Activated naive CD8-positive, alpha-beta T cell treated with anti-CD3 and anti-CD28 coated beads, Interleukin-2, amount 50 U/mL, for 16 hours (primary cell): ENCODE measurements around the gene CCND1.
"Not testable (repeated sequence)": the region's sequence is repeated elsewhere in the genome, so short reads cannot be mapped to it uniquely, and the experiment has no call there.

Source experiments
- DNase-seq: peaks from one replicate; pipeline ENCODE4 v3.0.0-alpha.2; 2020; ENCODE audit warnings: low read depth, low spot score

The CCND1 gene

GRCh38 chr11:69617682-69618081 is 23.3 kb upstream of the CCND1 start:
- DNase-seq, result no peak

GRCh38 chr11:69618237-69618636 is 22.7 kb upstream of the CCND1 start:
- DNase-seq, result no peak

GRCh38 chr11:69620683-69621290 is 20.2 kb upstream of the CCND1 start:
- no peak for DNase-seq

- DNase-seq, result not testable (repeated sequence)
Observed at GRCh38 chr11:69622097-69622681, 18.8 kb upstream of the CCND1 start.

GRCh38 chr11:69624293-69624692 is 16.7 kb upstream of the CCND1 start:
- no peak for DNase-seq

DNA sequence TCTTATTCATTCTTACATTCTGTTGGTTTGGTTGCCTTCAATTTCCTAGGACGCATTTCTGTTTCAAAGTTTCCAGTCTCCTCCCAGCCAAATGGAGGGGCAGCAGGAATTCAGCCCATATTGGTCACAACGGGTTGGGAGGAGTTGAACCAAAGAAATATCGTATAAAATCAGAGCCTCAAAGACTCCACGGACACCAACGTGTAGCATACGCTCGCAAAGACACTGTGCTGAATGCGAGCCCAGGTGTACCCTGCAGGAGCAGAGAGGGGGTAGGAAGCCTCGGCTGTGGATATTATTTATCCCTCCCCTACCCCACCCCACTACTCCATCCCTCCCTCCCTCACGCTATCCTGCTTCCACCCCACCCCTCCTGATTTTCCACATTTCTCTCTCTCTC is 15.5 kb upstream of the CCND1 start:
- DNase-seq, result no peak

DNA sequence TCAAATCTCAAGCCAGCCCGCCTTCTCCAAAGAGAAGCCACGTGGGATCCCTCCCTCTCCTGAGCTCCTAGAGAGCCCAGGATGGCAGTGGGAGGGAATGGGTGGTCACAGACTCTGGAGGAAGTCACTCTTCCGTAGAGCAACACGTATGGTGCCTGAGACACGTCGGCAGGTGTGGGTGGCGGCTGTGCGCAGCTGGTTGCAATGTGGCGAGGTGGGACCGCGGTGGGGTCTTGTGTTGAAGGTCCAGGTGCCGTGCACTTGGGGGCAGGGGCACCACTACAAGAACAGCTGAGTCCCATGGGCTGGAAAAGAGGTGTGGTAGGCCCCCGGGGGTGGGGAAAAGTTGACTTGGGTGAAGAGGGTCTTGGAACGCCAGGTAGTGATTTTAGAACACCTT is 13.4 kb upstream of the CCND1 start:
- no peak for DNase-seq

DNA sequence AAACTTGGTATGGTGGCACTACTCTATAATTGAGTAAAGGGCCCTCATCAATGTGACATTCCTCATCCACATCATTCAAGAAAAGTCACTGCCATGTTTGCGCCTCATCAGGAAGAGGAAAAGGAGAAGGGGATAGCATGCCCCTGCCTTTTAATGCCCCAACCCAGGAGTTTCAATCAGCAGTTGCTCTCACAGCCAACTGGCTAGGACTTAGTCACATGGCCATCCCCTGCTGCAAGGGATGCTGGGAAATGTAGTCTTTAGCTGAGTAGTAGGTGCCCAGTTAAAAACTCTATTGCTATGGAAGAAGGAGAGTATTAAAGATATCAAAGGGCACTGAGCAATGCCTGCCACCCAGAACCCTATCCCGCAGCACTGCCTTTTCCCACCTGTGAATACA is 10.9 kb upstream of the CCND1 start:
- no peak for DNase-seq

DNA sequence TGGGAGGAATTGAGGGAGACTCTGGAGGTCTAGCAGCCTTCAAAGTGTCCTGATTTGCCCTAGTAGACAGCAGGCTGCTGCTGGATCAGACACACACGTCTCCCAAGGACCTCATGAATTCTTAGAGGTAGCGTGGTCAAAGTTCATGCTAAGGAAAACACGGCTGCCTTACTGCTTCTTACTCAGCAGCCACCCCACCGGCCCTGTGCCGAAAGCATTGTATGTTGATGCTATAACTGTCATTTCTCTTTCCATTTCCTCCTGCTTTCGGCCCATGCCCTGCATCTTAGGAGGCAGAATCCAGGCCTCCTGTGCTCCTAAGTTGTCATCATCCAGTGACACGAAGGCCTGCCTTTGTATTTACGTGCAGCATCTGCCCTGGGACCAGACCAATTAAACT is 10.5 kb upstream of the CCND1 start:
- no peak for DNase-seq

GRCh38 chr11:69632900-69633299 is 8.1 kb upstream of the CCND1 start:
- DNase-seq, result no peak

- no peak for DNase-seq
Observed at GRCh38 chr11:69634069-69634468, 6.9 kb upstream of the CCND1 start.

DNA sequence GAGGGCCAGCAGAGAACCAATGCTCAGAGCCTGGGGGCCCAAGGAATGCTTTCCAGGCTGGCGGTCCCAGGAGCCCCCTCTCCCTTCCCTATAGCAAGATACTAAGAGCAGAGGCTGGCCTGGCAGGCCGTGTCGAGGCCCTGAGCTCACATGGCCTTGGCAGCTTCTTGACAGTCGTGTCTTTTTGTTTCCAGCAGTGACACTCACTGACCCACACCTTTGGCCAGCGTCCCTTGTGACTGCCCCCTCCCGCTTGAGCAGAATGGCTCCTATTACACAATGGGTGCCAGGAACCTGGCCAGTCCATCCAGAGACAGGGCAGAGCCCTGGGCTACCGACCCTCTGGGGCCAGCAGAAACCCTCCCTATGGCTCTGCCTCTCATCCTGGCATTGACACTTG is 6.4 kb upstream of the CCND1 start:
- DNase-seq, result no peak

DNA sequence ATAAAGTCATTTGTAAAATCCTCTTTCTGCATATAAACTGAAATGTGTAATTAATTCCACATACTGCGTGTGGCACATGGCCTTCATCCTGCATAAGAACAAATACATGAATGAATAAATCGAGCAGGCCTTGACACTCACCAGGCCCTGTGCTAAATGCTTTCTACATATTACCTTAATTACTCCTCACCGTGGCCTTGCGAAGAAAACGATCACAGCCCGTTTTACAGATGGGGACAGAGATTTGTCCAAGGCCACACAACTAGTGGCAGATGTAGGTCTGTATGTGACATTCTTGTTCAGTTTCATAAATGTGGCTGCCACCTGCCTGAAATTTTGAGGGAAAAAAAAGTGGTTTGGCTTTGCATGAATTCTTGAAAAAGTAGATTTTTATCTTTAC is 5.8 kb upstream of the CCND1 start:
- no peak for DNase-seq

DNA sequence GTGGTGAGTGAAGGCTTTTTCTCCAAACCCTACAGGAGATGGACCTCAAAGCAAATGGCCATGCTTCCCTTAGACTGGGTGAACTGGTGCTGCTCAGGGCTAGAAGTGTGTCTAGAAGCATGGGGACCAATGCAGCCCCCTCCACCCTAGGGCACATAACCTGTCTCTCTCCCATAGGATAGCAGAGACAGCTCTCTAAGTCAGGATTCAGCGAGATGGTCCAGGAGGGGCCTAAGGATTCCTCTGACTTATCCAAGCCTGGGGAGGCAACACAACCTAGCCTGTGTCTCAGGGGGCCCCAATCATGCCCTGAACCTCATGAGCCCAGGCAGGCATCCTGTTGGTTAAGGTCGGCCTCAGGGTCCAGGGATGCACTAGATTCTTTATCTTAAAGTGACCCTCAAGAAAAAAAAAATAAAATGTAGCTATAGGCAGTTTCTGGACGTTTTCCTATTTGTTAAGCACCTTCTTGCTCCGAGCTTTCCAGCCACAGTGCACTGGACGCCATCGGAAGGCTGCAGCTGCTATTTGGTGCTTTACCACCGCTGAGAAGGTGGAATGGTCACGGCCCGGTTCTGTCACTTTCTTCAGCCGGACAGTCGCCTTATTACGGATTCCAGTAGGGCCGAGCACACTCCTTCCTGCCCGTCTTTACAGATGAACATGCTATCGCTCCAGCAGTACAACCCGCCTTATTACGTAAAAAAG is 5.0 kb upstream of the CCND1 start:
- DNase-seq, result no peak

DNA sequence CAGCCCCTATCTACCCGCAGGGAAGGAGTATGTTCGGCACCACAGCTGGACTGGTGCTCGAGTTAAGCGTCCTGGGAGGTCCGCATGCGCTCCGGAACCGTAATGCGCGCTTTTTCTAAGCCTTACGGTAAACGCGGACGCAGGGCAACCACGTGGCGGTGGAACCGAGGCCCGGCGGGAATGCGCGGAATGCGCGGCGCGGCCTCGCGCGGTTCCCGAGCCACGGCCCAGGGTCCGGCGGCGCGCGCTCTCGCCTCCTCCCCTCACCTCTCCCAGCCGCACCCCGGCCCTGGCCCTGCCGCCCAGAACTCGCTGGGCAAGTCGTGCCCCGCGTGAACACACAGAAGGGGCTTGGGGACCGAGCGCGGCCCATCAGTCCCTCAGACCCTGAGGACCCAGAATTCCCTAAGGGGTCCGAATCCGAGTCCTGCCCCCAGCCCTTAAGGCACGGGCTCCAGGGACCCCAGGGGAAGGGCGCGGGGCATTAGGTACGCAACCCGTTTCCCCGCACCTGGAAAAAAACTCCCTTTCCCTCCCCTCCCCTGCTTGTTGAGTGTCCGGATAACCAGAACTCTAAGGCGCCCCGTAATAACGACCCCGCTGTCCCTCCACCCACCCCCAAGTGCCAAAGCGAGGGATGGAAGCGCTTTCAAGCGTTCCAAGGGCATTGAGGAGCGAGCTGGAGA is 4.3 kb upstream of the CCND1 start:
- no peak for DNase-seq

DNA sequence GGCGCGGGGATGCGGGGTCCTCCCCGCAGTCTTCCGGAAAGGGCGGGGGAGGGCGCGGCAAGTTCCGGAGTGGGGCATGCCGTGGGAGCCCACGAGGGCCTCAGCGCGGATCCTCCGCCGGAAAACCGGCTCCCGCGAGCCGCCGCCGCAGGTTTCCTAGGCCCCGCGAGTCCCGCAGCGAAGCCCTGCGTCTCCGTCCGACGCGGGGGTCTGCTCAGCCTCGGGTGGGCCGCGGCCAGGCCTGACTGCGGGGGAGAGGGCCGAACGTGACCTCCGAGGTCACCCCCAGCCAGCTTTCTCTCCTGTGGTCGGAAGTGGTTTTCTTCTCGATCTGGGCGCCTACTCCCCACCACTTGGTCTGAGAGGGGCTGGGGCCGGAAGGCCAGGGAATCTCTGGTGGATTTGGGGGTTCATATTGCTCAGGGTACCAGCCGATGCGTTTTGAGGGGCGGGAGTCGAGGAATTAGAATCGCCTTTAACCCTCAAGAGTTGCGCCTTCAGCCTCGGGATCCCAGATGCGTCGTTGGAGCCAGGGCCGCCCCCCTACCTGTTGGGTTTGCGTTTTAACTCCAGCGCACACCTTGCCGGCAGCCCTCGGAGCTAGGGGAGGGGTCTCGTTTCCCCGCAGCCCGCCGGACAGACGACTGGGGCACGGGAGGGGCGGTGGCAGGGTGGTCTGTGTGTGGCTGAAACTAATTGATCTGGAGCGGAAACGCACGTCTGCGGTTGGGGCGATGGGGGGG is 3.6 kb upstream of the CCND1 start:
- DNase-seq, result no peak

DNA sequence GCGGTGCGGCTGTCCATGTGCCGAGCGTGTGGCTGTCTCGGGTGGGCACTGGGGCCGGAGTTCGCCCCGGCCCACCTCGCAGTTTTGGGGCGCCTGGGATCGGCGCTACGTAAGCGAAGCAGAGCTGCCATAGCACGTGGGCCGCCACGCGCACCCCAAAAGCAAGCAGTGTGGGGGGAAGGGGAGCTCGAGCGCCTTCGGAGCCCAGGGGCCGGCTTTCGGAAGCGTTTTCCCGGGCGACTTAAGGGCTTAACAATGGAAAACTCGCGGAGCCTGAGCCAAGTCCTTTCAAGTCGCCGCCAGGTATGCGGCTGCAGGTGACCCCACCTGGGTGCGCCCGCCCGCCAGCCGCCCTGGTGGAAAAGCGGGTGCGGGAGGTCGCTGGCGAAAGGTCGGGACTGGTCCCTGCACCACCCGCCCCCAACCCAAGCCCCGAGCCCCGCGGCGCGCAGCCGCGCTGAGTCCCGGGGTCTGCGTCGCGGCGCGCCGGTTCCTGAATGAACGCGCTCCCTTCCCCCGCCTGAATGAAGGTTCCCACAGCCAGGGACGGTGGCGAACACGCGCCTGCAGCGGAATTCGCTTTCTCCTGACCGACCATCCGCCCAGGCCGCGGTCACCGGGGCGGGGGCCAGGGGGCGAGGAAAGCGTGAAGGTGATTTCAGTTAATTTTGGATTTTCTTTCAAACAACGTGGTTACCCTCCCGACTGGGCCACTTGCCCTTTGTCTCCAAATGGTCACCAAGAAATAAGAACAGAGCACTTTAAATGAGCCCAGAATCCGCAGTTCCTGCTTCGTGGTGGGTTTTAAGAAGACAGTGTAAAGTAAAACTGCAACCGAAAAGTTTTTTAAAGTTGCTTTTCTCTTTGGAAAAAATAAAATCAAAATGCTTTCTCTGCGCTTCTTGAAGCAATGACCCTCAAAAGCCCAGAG is 2.8 kb upstream of the CCND1 start:
- no peak for DNase-seq

DNA sequence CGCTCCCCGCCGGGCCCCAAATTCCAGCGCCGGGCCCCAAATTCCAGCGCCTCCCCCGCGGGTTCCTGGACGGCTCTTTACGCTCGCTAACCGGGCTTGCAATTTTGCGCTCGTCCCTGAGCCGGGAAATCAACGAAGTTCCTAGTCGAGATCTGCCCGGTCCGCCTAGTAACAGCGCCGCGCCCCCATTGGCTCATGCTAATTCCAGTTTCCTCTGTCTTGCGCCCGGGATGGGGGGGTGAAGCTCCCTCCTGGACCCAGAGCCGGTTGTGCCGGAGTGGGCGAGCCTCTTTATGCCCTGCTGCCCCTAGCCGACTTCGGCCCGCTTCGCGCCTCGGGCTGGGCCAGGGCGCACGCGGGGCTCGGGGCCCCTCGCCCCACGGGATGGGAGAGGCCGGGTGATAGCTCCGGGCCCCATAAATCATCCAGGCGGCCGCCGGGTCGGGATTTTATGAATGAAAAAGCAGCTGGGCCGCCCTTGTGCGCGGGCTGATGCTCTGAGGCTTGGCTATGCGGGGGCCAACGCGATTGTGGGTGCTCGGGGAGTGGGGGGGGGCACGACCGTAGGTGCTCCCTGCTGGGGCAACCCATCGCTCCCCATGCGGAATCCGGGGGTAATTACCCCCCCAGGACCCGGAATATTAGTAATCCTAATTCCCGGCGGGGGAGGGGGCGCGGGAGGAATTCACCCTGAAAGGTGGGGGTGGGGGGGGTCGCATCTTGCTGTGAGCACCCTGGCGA is 1.8 kb upstream of the CCND1 start:
- no peak for DNase-seq

DNA sequence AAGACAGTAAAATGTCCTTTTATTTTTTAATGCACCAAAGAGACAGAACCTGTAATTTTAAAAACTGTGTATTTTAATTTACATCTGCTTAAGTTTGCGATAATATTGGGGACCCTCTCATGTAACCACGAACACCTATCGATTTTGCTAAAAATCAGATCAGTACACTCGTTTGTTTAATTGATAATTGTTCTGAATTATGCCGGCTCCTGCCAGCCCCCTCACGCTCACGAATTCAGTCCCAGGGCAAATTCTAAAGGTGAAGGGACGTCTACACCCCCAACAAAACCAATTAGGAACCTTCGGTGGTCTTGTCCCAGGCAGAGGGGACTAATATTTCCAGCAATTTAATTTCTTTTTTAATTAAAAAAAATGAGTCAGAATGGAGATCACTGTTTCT is 1.1 kb upstream of the CCND1 start:
- no peak for DNase-seq

- no peak for DNase-seq
Observed at GRCh38 chr11:69640260-69640994, 529 bp upstream of the CCND1 start.
